HTR-8/SVneo (cell line): ENCODE measurements around the gene NKX2-3.

Experiments
- DNase-seq: peaks from one replicate; pipeline ENCODE4 v3.0.0; 2011; ENCODE audit warnings: low spot score, mixed read lengths; ENCODE audit not compliant: insufficient read length
- FAIRE-seq: peaks from 2 replicates; lab custom pipeline; 2011; peaks lifted over from hg19 to GRCh38; lab: Jason Lieb, UNC

NKX2-3 gene

GRCh38 chr10:99525897-99526296 lies 6.8 kb upstream of the NKX2-3 start:
- FAIRE-seq (no peak), DNase-seq (no peak)

GRCh38 chr10:99526861-99527504 lies 5.8 kb upstream of the NKX2-3 start:
- DNase-seq (no peak), FAIRE-seq (no peak)

- DNase-seq (no peak), FAIRE-seq (no peak)
Observed at GRCh38 chr10:99527526-99528493, 4.9 kb upstream of the NKX2-3 start.

GRCh38 chr10:99528494-99529441 lies 4.0 kb upstream of the NKX2-3 start:
- DNase-seq (no peak), FAIRE-seq (no peak)

- no peak for DNase-seq
- no peak for FAIRE-seq
Observed at GRCh38 chr10:99529591-99530107, 3.1 kb upstream of the NKX2-3 start.

GRCh38 chr10:99530108-99531025 lies 2.4 kb upstream of the NKX2-3 start:
- FAIRE-seq (no peak), DNase-seq (no peak)

GRCh38 chr10:99531026-99531695 lies 1.6 kb upstream of the NKX2-3 start:
- DNase-seq (no peak), FAIRE-seq (no peak)

- FAIRE-seq: peak; percentile 26
- no peak for DNase-seq
Observed at GRCh38 chr10:99531696-99532593, 797 bp upstream of the NKX2-3 start.

- FAIRE-seq (no peak), DNase-seq (no peak)
Observed at GRCh38 chr10:99533496-99534449, 1.0 kb downstream of the NKX2-3 start.

- FAIRE-seq: no peak
- no peak for DNase-seq
Observed at GRCh38 chr10:99534450-99534938, 1.8 kb downstream of the NKX2-3 start.

- FAIRE-seq (peak; percentile 9), DNase-seq (no peak)
Observed at GRCh38 chr10:99534939-99535763, 2.4 kb downstream of the NKX2-3 start.

GRCh38 chr10:99535764-99536337 lies 3.1 kb downstream of the NKX2-3 start:
- no peak for FAIRE-seq
- no peak for DNase-seq

- no peak for FAIRE-seq
- DNase-seq: no peak
Observed at GRCh38 chr10:99536338-99537085, 3.8 kb downstream of the NKX2-3 start.
